ENCODE measurements around the gene MUC13.

MUC13 gene

GRCh38 chr3:124904835-124905492, 29.6 kb downstream of the MUC13 start:
- no peak for DNase-seq (ENCODE audit: low read depth)
- H3K4me3 ChIP-seq (ENCODE audit: low read depth, low read length): no peak overlapping the region
- no peak for TF ChIP-seq CTCF (conservative IDR thresholded peaks at IDR 0.05; ENCODE audit: low read depth, low read length)

- TF ChIP-seq CTCF (conservative IDR thresholded peaks at IDR 0.05; ENCODE audit: low read depth, low read length): no peak
- no peak for DNase-seq (ENCODE audit: low read depth)
- no peak overlapping the region for H3K4me3 ChIP-seq (ENCODE audit: low read depth, low read length)
Measured at GRCh38 chr3:124903896-124904834, 30.4 kb downstream of the MUC13 start.

GRCh38 chr3:124896824-124897526, 37.6 kb downstream of the MUC13 start:
- no peak for TF ChIP-seq CTCF (conservative IDR thresholded peaks at IDR 0.05; ENCODE audit: low read depth, low read length)
- no peak for DNase-seq (ENCODE audit: low read depth)
- H3K4me3 ChIP-seq (ENCODE audit: low read depth, low read length): no peak overlapping the region

- DNase-seq (ENCODE audit: low read depth): no peak
- H3K4me3 ChIP-seq (ENCODE audit: low read depth, low read length): no peak overlapping the region
- no peak for TF ChIP-seq CTCF (conservative IDR thresholded peaks at IDR 0.05; ENCODE audit: low read depth, low read length)
Measured at GRCh38 chr3:124895756-124896155, 38.8 kb downstream of the MUC13 start.

- no peak overlapping the region for H3K4me3 ChIP-seq (ENCODE audit: low read depth, low read length)
- TF ChIP-seq CTCF (conservative IDR thresholded peaks at IDR 0.05; ENCODE audit: low read depth, low read length): no peak
- DNase-seq (ENCODE audit: low read depth): no peak
Measured at GRCh38 chr3:124893526-124893925, 41.0 kb downstream of the MUC13 start.

- H3K4me3 ChIP-seq (ENCODE audit: low read depth, low read length): no peak overlapping the region
- no peak for DNase-seq (ENCODE audit: low read depth)
- no peak for TF ChIP-seq CTCF (conservative IDR thresholded peaks at IDR 0.05; ENCODE audit: low read depth, low read length)
Measured at GRCh38 chr3:124890573-124891190, 43.9 kb downstream of the MUC13 start.

All from choroid plexus epithelial cell (primary cell).